CD14-positive monocyte (primary cell): ENCODE data around the gene TANGO6. TPM values are rescaled to one million over a fixed set of nuclear protein-coding genes. Genes with fewer than 3 reads are reported as not detected.

Experiments
- DNase-seq, 3 donors: peaks; one replicate each; pipeline ENCODE4 v3.0.0-alpha.2; 2011 to 2022
- H2AFZ ChIP-seq: 2 replicates; pipeline ENCODE4 v1.6.0; 2012; ENCODE audit warnings: mild to moderate bottlenecking, low read depth, low read length, inconsistent platforms; ENCODE audit not compliant: insufficient read depth, poor library complexity, severe bottlenecking
- H3K27ac ChIP-seq, 2 donors: 1 replicate in 1 of 2; 2 replicates in 1 of 2; pipeline ENCODE4 v1.5.1; 2012 to 2013; ENCODE audit warnings: low read length in 2 of 2, control low read depth in 1 of 2, inconsistent platforms in 1 of 2, low read depth in 1 of 2, mild to moderate bottlenecking in 1 of 2
- H3K27me3 ChIP-seq, 2 donors: one replicate each; pipeline versions ENCODE4 v1.6.0 to v1.6.1; 2011 to 2013; ENCODE audit warnings: low read length in 2 of 2; ENCODE audit not compliant: control insufficient read depth in 2 of 2, insufficient read depth in 2 of 2
- H3K36me3 ChIP-seq, 2 donors: replicated peaks in 1 of 2; 1 replicate in 1 of 2; 2 replicates in 1 of 2; pipeline versions ENCODE4 v1.5.1 to v1.6.1; 2012 to 2013; ENCODE audit warnings: low read length in 2 of 2, control low read depth in 1 of 2, inconsistent platforms in 1 of 2, mild to moderate bottlenecking in 1 of 2; ENCODE audit not compliant: insufficient read depth in 2 of 2, control insufficient read depth in 1 of 2
- H3K4me1 ChIP-seq, 2 donors: 1 replicate in 1 of 2; 2 replicates in 1 of 2; pipeline versions ENCODE4 v1.5.1 to v1.6.1; 2012 to 2013; ENCODE audit warnings: low read length in 2 of 2, control low read depth in 1 of 2, inconsistent platforms in 1 of 2, mild to moderate bottlenecking in 1 of 2, moderate library complexity in 1 of 2; ENCODE audit not compliant: insufficient read depth in 2 of 2, control insufficient read depth in 1 of 2
- H3K4me2 ChIP-seq: replicated peaks from 2 replicates; pipeline ENCODE3; 2012; ENCODE audit warnings: low read length, moderate library complexity, mild to moderate bottlenecking; ENCODE audit not compliant: poor library complexity, severe bottlenecking; ENCODE audit errors: extremely low read depth
- H3K4me3 ChIP-seq, 3 experiments: fragments of 200-600 bp in 1 of 3; sonication (generic) in 1 of 3; replicated peaks in 1 of 3; 1 replicate in 2 of 3; 2 replicates in 1 of 3; pipeline ENCODE4 v1.5.1; 2011 to 2013; ENCODE audit warnings: low read length in 3 of 3, mild to moderate bottlenecking in 3 of 3, control low read depth in 2 of 3, low read depth in 2 of 3, inconsistent platforms in 1 of 3, moderate library complexity in 1 of 3
- H3K79me2 ChIP-seq: 2 replicates; pipeline ENCODE4 v1.6.0; 2012; ENCODE audit warnings: mild to moderate bottlenecking, control low read depth, inconsistent platforms, low read length, moderate library complexity; ENCODE audit not compliant: insufficient read depth
- H3K9ac ChIP-seq: 2 replicates; pipeline ENCODE4 v1.6.0; 2017; ENCODE audit warnings: low read length, mild to moderate bottlenecking; ENCODE audit not compliant: insufficient read depth, poor library complexity, severe bottlenecking
- H3K9me3 ChIP-seq, 2 donors: replicated peaks in 1 of 2; 1 replicate in 1 of 2; 2 replicates in 1 of 2; pipeline versions ENCODE4 v1.5.1 to v1.6.1; 2012 to 2013; ENCODE audit warnings: low read length in 2 of 2, control low read depth in 1 of 2; ENCODE audit not compliant: control insufficient read depth in 1 of 2, insufficient read depth in 1 of 2
- H4K20me1 ChIP-seq: 2 replicates; pipeline ENCODE4 v1.6.0; 2012; ENCODE audit warnings: mild to moderate bottlenecking, low read length, control low read depth, moderate library complexity; ENCODE audit not compliant: insufficient read depth
- H3K27ac Mint-ChIP-seq, 7 donors: one replicate each; pipeline ENCODE4 v1.8.0; 2020; ENCODE audit warnings: mild to moderate bottlenecking in 7 of 7, mixed read lengths in 7 of 7, moderate library complexity in 6 of 7, inconsistent platforms in 2 of 7
- H3K27me3 Mint-ChIP-seq, 3 donors: one replicate each; pipeline ENCODE4 v1.8.0; 2021 to 2022; ENCODE audit warnings: low read depth in 3 of 3, mild to moderate bottlenecking in 3 of 3, mixed read lengths in 3 of 3, moderate library complexity in 3 of 3, inconsistent platforms in 1 of 3
- H3K36me3 Mint-ChIP-seq, 2 donors: one replicate each; pipeline ENCODE4 v1.8.0; 2020; ENCODE audit warnings: mixed read lengths in 2 of 2, inconsistent platforms in 1 of 2, mild to moderate bottlenecking in 1 of 2
- H3K4me1 Mint-ChIP-seq: one replicate; pipeline ENCODE4 v1.8.0; 2020; ENCODE audit warnings: mild to moderate bottlenecking, mixed read lengths
- H3K4me3 Mint-ChIP-seq, 2 donors: one replicate each; pipeline ENCODE4 v1.8.0; 2020; ENCODE audit warnings: mild to moderate bottlenecking in 2 of 2, mixed read lengths in 2 of 2, moderate library complexity in 1 of 2
- H3K9me3 Mint-ChIP-seq, 7 donors: one replicate each; pipeline ENCODE4 v1.8.0; 2020 to 2022; ENCODE audit warnings: mixed read lengths in 7 of 7, mild to moderate bottlenecking in 6 of 7, moderate library complexity in 6 of 7, inconsistent platforms in 2 of 7
- WGBS: methylation state at CpG from one replicate; pipeline ENCODE4 v1.1.5; 2013; ENCODE audit warnings: missing lambda C conversion rate; ENCODE audit not compliant: insufficient coverage; 5-methylcytosine and 5-hydroxymethylcytosine counted together
- intact Hi-C, 2 donors: fragments of 100-400 bp; cut with micrococcal nuclease; formaldehyde crosslinking; loops; one replicate each; pipeline versions ENCODE4 v1.15.0 to v1.15.1; 2023
- polyA plus RNA-seq, 3 donors: library from polyadenylated mRNA; depleted of rRNA in 1 of 3; unstranded in 2 of 3; stranded (reverse) in 1 of 3; fragments of 300-500 nt in 2 of 3; fragments of >200 nt in 1 of 3; fragmentation: Illumina TruSeq in 2 of 3; gene quantifications; 1 replicate in 2 of 3; 2 replicates in 1 of 3; pipeline ENCODE4 v1.2.3, GENCODE V29; 2012 to 2021
- TF ChIP-seq, protein P1 (sequence below): fragments of 200-600 bp; IDR thresholded peaks from one replicate; pipeline ENCODE4 v1.8.0; 2022; ENCODE audit warnings: antibody characterized with exemption, mild to moderate bottlenecking

TANGO6 gene
- polyA plus RNA-seq, 3 donors, result 6.5 to 8.1 (median 7.3) TPM

DNA sequence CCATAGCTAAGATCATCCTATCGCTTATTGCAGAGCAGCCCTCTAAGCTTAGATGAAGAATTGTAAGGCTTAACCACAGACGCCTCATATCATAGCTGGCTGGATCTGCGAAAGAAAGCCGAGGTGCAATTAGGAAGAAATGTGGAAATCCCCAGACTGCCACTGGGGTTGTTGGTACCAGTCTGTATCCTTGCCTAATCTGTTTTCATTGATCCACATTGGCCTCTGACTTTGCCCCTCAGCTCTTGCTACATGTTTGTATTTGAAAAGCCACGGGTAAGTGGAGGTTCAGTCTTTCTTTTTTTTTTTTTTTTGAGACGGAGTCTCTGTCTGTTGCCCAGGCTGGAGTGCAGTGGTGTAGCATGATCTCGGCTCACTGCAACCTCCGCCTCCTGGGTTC, 48.9 kb downstream of the TANGO6 start:
- peaks cover 19% of the 10 kb centered on the region for H3K4me1 Mint-ChIP-seq
- H3K36me3 Mint-ChIP-seq, result peaks cover 15% of the 10 kb centered on the region in 2 donors
- Histone ChIP-seq H3K27me3 (no peaks in the 10 kb centered on the region), H3K4me1 (peaks cover 11 to 12% of the 10 kb centered on the region in 2 donors), H2AFZ (no peak overlapping the region), H3K9me3 (no peaks in the 10 kb centered on the region), H3K4me2 (no peak overlapping the region), H3K27ac (no peak overlapping the region), H3K79me2 (no peaks in the 10 kb centered on the region), H3K4me3 (no peak overlapping the region), H4K20me1 (no peaks in the 10 kb centered on the region), H3K9ac (no peak overlapping the region), H3K36me3 (peaks cover 0 to 5% of the 10 kb centered on the region in 2 donors)
- no peak for DNase-seq
- WGBS, result 97% methylated on average over 4 of the region's 8 CpGs
- TF ChIP-seq, protein P1, sequence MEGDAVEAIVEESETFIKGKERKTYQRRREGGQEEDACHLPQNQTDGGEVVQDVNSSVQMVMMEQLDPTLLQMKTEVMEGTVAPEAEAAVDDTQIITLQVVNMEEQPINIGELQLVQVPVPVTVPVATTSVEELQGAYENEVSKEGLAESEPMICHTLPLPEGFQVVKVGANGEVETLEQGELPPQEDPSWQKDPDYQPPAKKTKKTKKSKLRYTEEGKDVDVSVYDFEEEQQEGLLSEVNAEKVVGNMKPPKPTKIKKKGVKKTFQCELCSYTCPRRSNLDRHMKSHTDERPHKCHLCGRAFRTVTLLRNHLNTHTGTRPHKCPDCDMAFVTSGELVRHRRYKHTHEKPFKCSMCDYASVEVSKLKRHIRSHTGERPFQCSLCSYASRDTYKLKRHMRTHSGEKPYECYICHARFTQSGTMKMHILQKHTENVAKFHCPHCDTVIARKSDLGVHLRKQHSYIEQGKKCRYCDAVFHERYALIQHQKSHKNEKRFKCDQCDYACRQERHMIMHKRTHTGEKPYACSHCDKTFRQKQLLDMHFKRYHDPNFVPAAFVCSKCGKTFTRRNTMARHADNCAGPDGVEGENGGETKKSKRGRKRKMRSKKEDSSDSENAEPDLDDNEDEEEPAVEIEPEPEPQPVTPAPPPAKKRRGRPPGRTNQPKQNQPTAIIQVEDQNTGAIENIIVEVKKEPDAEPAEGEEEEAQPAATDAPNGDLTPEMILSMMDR, result no peak
- H3K9me3 Mint-ChIP-seq, result no peaks in the 10 kb centered on the region
- H3K27me3 Mint-ChIP-seq, result no peaks in the 10 kb centered on the region
- intact Hi-C loops, result no loop called here
- H3K4me3 Mint-ChIP-seq, result no peak overlapping the region
- no peak overlapping the region for H3K27ac Mint-ChIP-seq

DNA sequence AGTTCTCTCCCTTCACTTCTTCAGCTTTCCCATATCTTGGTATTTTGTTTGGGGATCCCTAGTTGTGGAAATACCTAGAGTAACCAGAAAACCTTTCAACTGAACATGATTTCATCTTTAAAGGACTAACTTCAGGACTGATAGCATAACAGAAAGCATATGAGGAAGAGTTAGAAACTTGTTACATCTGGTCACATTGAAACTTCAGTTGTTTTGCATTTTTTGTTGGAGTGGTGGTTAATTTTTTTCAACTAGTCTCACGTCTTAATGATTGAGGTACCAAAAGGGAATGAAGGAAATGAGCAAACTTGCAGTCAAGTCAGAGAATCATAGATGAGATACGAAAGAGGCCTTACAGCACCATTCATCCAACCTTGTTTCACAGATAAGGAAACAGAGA, 49.6 kb downstream of the TANGO6 start:
- no peaks in the 10 kb centered on the region for H3K27me3 ChIP-seq
- WGBS, result no CpG with 5 or more reads among the region's 2 CpGs
- no peak for DNase-seq
- Mint-ChIP-seq H3K36me3 (peaks cover 12 to 18% of the 10 kb centered on the region in 2 donors), H3K27ac (no peak overlapping the region), H3K27me3 (no peaks in the 10 kb centered on the region), H3K4me3 (no peak overlapping the region), H3K4me1 (peaks cover 19% of the 10 kb centered on the region), H3K9me3 (no peaks in the 10 kb centered on the region)
- TF ChIP-seq, protein P1, result no peak
- intact Hi-C loops, result no loop called here
- no peak overlapping the region for H3K4me2 ChIP-seq
- no peaks in the 10 kb centered on the region for H4K20me1 ChIP-seq
- no peak overlapping the region for H3K9ac ChIP-seq
- no peak overlapping the region for H3K27ac ChIP-seq
- H3K9me3 ChIP-seq, result no peaks in the 10 kb centered on the region
- H3K4me1 ChIP-seq, result peaks cover 11 to 12% of the 10 kb centered on the region in 2 donors
- no peak overlapping the region for H2AFZ ChIP-seq
- no peak overlapping the region for H3K4me3 ChIP-seq
- H3K36me3 ChIP-seq, result peaks cover 0 to 7% of the 10 kb centered on the region in 2 donors
- no peaks in the 10 kb centered on the region for H3K79me2 ChIP-seq
